ENCODE results near the gene TIGIT. TPM values are rescaled to one million over a fixed set of nuclear protein-coding genes. Genes with fewer than 3 reads are reported as not detected.

Gene TIGIT
- total and polyA plus RNA-seq, 10 of the 15 experiments (the other 5 are each of a cell fraction or from before 2014, with no cell fraction given): 0.08 to 4.7 (median 0.94) TPM

DNA sequence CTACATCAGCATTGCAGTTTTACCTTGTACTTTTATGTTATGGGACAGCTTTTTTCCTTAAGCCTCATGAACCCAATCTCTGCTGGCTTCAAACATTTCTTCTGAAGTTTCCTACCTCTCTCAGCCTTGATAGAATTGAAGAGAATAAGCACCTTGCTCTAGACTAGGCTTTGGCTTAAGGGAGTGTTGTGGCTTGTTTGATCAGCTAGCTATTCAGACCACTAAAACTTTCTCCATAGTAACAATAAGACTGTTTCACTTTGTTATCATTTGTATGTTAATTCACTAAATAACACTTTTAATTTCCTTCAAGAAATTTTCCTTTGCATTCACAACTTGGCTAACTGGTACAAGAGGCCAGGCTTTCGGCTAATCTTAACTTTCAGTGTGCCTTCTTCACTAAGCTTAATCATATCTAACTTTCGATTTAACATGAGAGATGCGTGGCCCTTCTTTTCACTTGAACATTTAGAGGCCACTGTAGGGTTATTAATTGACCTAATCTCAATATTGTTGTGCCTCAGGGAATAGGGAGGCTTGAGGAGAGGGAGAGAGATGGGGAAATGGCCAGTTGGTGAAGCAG is 8.1 kb upstream of the TIGIT start:
- no peaks in the 10 kb centered on the region for H3K9me3 ChIP-seq (replicated peaks; ENCODE audit: control insufficient read depth, insufficient read depth, low read length)
- intact Hi-C loops (cut with micrococcal nuclease; ENCODE audit: unreplicated experiment): no loop called here
- no peak overlapping the region for H3K4me3 ChIP-seq
- H2AFZ ChIP-seq (ENCODE audit: control insufficient read depth, low read depth, low read length): peak overlapping the region; percentile 37; the same call in 1 of the 2 replicates
- in situ Hi-C loops (cut with MboI): no loop called here
- POLR2A ChIA-PET: no interaction called here
- no peak overlapping the region for H3K9ac ChIP-seq (ENCODE audit: control insufficient read depth, insufficient read depth, low read length)
- FAIRE-seq: no peak
- peaks cover 5% of the 10 kb centered on the region; the same call in 1 of the 2 replicates for H3K4me1 ChIP-seq (ENCODE audit: control insufficient read depth, insufficient read depth, low read length)
- no TSS peak for BruUV-seq (replicated peaks)
- no peaks in the 10 kb centered on the region for H4K20me1 ChIP-seq (ENCODE audit: control insufficient read depth, insufficient read depth)
- H3K27me3 ChIP-seq (replicated peaks in 1 of 2; ENCODE audit: control insufficient read depth in 2 of 2, insufficient read depth in 2 of 2, low read length in 1 of 2): no peaks in the 10 kb centered on the region
- peak; percentile 50 for ATAC-seq
- H3K79me2 ChIP-seq (ENCODE audit: control insufficient read depth, insufficient read depth, low read length): no peaks in the 10 kb centered on the region
- H3K27ac ChIP-seq (ENCODE audit: control insufficient read depth, insufficient read depth): no peak overlapping the region
- SMC1A ChIA-PET (ENCODE audit: uncharacterized antibody, unreplicated experiment): interaction anchor here (1.0 to 2.1 kb wide), 8 partner anchors 9 to 530 kb away, joined by 3 to 6 read pairs (median 4); no protein-coding TSS in a partner anchor
- no peaks in the 10 kb centered on the region for H3K36me3 ChIP-seq (ENCODE audit: control insufficient read depth in 2 of 2, insufficient read depth in 2 of 2, low read length in 1 of 2)
- 2% methylated on average over 3 of the region's 3 CpGs for WGBS (ENCODE audit: insufficient coverage, insufficient replicate concordance, low lambda C conversion rate, missing lambda C conversion rate)
- CTCF ChIA-PET: interaction anchor here (0.8 to 7.5 kb wide), 8 partner anchors 42 to 134 kb away, joined by 3 to 131 read pairs (median 3); no protein-coding TSS in a partner anchor
- H3K4me2 ChIP-seq (ENCODE audit: control insufficient read depth, insufficient read depth): no peak overlapping the region; the same call in 1 of the 2 replicates
- RAD21 ChIA-PET (ENCODE audit: unreplicated experiment): interaction anchor here (0.6 to 1.2 kb wide), 5 partner anchors 110 to 162 kb away, joined by 3 read pairs; no protein-coding TSS in a partner anchor
- no peak for DNase-seq (ENCODE audit: low read depth, low spot score)
- TF ChIP-seq CREM (IDR thresholded peaks at IDR 0.05; ENCODE audit: low read depth) (no peak), NR2C1 (IDR thresholded peaks at IDR 0.05) (no peak), MTA3 (IDR thresholded peaks at IDR 0.05; ENCODE audit: borderline replicate concordance, low read length) (no peak), FOXM1 (IDR thresholded peaks at IDR 0.05; ENCODE audit: low read depth, low read length) (no peak), TCF3 (IDR thresholded peaks at IDR 0.05; ENCODE audit: borderline replicate concordance, insufficient read depth, low read depth, low read length) (no peak), TCF7 (IDR thresholded peaks at IDR 0.05; ENCODE audit: borderline replicate concordance) (no peak), KLF5 (IDR thresholded peaks at IDR 0.05; ENCODE audit: partially characterized antibody) (no peak), ESRRA (IDR thresholded peaks at IDR 0.05; ENCODE audit: low read length) (no peak), TAF1 (IDR thresholded peaks at IDR 0.05; ENCODE audit: borderline replicate concordance, low read depth, low read length) (no peak)
- TF ChIP-seq, protein P1, sequence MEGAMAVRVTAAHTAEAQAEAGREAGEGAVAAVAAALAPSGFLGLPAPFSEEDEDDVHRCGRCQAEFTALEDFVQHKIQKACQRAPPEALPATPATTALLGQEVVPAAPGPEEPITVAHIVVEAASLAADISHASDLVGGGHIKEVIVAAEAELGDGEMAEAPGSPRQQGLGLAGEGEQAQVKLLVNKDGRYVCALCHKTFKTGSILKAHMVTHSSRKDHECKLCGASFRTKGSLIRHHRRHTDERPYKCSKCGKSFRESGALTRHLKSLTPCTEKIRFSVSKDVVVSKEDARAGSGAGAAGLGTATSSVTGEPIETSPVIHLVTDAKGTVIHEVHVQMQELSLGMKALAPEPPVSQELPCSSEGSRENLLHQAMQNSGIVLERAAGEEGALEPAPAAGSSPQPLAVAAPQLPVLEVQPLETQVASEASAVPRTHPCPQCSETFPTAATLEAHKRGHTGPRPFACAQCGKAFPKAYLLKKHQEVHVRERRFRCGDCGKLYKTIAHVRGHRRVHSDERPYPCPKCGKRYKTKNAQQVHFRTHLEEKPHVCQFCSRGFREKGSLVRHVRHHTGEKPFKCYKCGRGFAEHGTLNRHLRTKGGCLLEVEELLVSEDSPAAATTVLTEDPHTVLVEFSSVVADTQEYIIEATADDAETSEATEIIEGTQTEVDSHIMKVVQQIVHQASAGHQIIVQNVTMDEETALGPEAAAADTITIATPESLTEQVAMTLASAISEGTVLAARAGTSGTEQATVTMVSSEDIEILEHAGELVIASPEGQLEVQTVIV (IDR thresholded peaks at IDR 0.05; ENCODE audit: borderline replicate concordance, partially characterized antibody): no peak
- TF ChIP-seq, protein P2, sequence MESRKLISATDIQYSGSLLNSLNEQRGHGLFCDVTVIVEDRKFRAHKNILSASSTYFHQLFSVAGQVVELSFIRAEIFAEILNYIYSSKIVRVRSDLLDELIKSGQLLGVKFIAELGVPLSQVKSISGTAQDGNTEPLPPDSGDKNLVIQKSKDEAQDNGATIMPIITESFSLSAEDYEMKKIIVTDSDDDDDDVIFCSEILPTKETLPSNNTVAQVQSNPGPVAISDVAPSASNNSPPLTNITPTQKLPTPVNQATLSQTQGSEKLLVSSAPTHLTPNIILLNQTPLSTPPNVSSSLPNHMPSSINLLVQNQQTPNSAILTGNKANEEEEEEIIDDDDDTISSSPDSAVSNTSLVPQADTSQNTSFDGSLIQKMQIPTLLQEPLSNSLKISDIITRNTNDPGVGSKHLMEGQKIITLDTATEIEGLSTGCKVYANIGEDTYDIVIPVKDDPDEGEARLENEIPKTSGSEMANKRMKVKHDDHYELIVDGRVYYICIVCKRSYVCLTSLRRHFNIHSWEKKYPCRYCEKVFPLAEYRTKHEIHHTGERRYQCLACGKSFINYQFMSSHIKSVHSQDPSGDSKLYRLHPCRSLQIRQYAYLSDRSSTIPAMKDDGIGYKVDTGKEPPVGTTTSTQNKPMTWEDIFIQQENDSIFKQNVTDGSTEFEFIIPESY (IDR thresholded peaks at IDR 0.05): no peak
- TF ChIP-seq, protein P3, sequence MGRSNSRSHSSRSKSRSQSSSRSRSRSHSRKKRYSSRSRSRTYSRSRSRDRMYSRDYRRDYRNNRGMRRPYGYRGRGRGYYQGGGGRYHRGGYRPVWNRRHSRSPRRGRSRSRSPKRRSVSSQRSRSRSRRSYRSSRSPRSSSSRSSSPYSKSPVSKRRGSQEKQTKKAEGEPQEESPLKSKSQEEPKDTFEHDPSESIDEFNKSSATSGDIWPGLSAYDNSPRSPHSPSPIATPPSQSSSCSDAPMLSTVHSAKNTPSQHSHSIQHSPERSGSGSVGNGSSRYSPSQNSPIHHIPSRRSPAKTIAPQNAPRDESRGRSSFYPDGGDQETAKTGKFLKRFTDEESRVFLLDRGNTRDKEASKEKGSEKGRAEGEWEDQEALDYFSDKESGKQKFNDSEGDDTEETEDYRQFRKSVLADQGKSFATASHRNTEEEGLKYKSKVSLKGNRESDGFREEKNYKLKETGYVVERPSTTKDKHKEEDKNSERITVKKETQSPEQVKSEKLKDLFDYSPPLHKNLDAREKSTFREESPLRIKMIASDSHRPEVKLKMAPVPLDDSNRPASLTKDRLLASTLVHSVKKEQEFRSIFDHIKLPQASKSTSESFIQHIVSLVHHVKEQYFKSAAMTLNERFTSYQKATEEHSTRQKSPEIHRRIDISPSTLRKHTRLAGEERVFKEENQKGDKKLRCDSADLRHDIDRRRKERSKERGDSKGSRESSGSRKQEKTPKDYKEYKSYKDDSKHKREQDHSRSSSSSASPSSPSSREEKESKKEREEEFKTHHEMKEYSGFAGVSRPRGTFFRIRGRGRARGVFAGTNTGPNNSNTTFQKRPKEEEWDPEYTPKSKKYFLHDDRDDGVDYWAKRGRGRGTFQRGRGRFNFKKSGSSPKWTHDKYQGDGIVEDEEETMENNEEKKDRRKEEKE (IDR thresholded peaks at IDR 0.05): no peak
- TF ChIP-seq, protein P4, sequence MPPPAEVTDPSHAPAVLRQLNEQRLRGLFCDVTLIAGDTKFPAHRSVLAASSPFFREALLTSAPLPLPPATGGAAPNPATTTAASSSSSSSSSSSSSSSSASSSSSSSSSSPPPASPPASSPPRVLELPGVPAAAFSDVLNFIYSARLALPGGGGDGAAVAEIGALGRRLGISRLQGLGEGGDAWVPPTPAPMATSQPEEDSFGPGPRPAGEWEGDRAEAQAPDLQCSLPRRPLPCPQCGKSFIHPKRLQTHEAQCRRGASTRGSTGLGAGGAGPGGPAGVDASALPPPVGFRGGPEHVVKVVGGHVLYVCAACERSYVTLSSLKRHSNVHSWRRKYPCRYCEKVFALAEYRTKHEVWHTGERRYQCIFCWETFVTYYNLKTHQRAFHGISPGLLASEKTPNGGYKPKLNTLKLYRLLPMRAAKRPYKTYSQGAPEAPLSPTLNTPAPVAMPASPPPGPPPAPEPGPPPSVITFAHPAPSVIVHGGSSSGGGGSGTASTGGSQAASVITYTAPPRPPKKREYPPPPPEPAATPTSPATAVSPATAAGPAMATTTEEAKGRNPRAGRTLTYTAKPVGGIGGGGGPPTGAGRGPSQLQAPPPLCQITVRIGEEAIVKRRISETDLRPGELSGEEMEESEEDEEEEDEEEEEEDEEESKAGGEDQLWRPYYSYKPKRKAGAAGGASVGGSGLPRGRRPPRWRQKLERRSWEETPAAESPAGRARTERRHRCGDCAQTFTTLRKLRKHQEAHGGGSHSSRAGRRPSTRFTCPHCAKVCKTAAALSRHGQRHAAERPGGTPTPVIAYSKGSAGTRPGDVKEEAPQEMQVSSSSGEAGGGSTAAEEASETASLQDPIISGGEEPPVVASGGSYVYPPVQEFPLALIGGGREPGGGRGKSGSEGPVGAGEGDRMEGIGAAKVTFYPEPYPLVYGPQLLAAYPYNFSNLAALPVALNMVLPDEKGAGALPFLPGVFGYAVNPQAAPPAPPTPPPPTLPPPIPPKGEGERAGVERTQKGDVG (CRISPR knock-in tag; IDR thresholded peaks at IDR 0.05): no peak

Measured in GM12878 (cell line).